GM12892 (cell line): ENCODE measurements around the gene HMGB1.

Experiments
- POLR2A ChIP-seq: IDR thresholded peaks from 2 replicates; pipeline ENCODE4 v1.6.1; 2011; ENCODE audit warnings: low read depth, low read length, control low read depth
- POLR2AphosphoS5 ChIP-seq: IDR thresholded peaks from 2 replicates; pipeline ENCODE4 v1.6.1; 2011; ENCODE audit warnings: low read depth, low read length, control low read depth

GRCh38 chr13:30466358-30466714 lies 600 bp upstream of the HMGB1 start:
- TF ChIP-seq POLR2A (no peak), POLR2AphosphoS5 (no peak)
